Spleen (tissue), 11 donors: Measurements from ENCODE around the gene IGSF23. TPM values are rescaled to one million over a fixed set of nuclear protein-coding genes. Genes with fewer than 3 reads are reported as not detected.
"Not testable (repeated sequence)": the region's sequence is repeated elsewhere in the genome, so short reads cannot be mapped to it uniquely, and the experiment has no call there.

Experiments used
- DNase-seq: peaks from one replicate; pipeline ENCODE4 v3.0.0-alpha.2; 2020
- H3K27ac ChIP-seq, 8 donors: fragments of 200-600 bp; sonication (generic) in 7 of 8; 1 replicate in 4 of 8; 2 replicates in 4 of 8; pipeline versions ENCODE4 v1.5.0 to v1.8.0; 2016 to 2021; ENCODE audit warnings: inconsistent platforms in 4 of 8, mild to moderate bottlenecking in 4 of 8, moderate library complexity in 1 of 8
- H3K27me3 ChIP-seq, 7 donors: fragments of 200-600 bp; sonication (generic) in 6 of 7; replicated peaks in 1 of 7; 1 replicate in 4 of 7; 2 replicates in 3 of 7; pipeline versions ENCODE4 v1.5.0 to v1.8.0; 2016 to 2021; ENCODE audit warnings: inconsistent platforms in 3 of 7, mild to moderate bottlenecking in 1 of 7
- H3K36me3 ChIP-seq, 6 donors: fragments of 200-600 bp; sonication (generic) in 5 of 6; 1 replicate in 4 of 6; 2 replicates in 2 of 6; pipeline versions ENCODE4 v1.5.0 to v1.8.0; 2016 to 2021; ENCODE audit warnings: inconsistent platforms in 2 of 6
- H3K4me1 ChIP-seq, 6 donors: fragments of 200-600 bp; sonication (generic) in 5 of 6; 1 replicate in 3 of 6; 2 replicates in 3 of 6; pipeline versions ENCODE4 v1.5.0 to v1.8.0; 2016 to 2021; ENCODE audit warnings: inconsistent platforms in 3 of 6
- H3K4me3 ChIP-seq, 8 donors: fragments of 200-600 bp; sonication (generic) in 7 of 8; 1 replicate in 4 of 8; 2 replicates in 4 of 8; pipeline versions ENCODE4 v1.5.0 to v1.8.0; 2016 to 2021; ENCODE audit warnings: inconsistent platforms in 4 of 8, mild to moderate bottlenecking in 4 of 8, moderate library complexity in 2 of 8
- H3K9me3 ChIP-seq, 8 donors: fragments of 200-600 bp; sonication (generic) in 7 of 8; 1 replicate in 4 of 8; 2 replicates in 4 of 8; pipeline versions ENCODE4 v1.5.0 to v1.8.0; 2016 to 2021; ENCODE audit warnings: inconsistent platforms in 4 of 8
- CTCF ChIP-seq, 11 experiments: fragments of 200-600 bp in 7 of 11; fragments of 450-650 bp in 4 of 11; sonication (generic) in 4 of 11; IDR thresholded peaks in 8 of 11; conservative IDR thresholded peaks in 3 of 11; 1 replicate in 7 of 11; 2 replicates in 4 of 11; pipeline versions ENCODE4 v1.4.0 to v1.8.0; 2016 to 2021; ENCODE audit warnings: antibody characterized with exemption in 11 of 11, inconsistent platforms in 4 of 11, mild to moderate bottlenecking in 1 of 11
- POLR2A ChIP-seq, 3 donors: fragments of 450-650 bp; IDR thresholded peaks; one replicate each; pipeline ENCODE4 v1.5.1; 2017; ENCODE audit warnings: antibody characterized with exemption in 3 of 3, mild to moderate bottlenecking in 1 of 3
- POLR2AphosphoS5 ChIP-seq, 3 donors: sonication (generic); formaldehyde crosslinking; IDR thresholded peaks; one replicate each; pipeline ENCODE4 v1.5.1; 2017; ENCODE audit warnings: antibody characterized with exemption in 3 of 3
- WGBS, 5 donors: extraction: QIAGEN DNeasy Blood & Tissue Kit in 3 of 5; methylation state at CpG; one replicate each; pipeline versions ENCODE4 v1.1.5 to v1.1.7; 2013 to 2018; 5-methylcytosine and 5-hydroxymethylcytosine counted together
- intact Hi-C: fragments of 100-400 bp; cut with DNase I; formaldehyde crosslinking; loops from one replicate; pipeline ENCODE4 v1.15.0; 2023; ENCODE audit warnings: low total_unique reads
- polyA plus RNA-seq, 3 donors: library from polyadenylated mRNA; stranded (reverse); fragments of 200-250 nt; gene quantifications; one replicate each; pipeline ENCODE4 v1.2.1, GENCODE V29; 2013
- total RNA-seq, 7 donors: library from RNA; depleted of rRNA in 3 of 7; stranded (reverse); fragments of >200 nt in 3 of 7; fragmentation: NEBNext Ultra II Directional in 4 of 7; extraction: Animal tissue kit (Norgen Biotek cat#: 25700) in 4 of 7; gene quantifications; one replicate each; pipeline versions ENCODE4 v1.1.0 to v1.2.1, GENCODE V29; 2016 to 2021
- donor health status: healthy with polysubstance abuse.
- donor health status: DM: no; HTN: no; CAD: no; lungs with moderate emphysema.
- donor health status: DM: no; HTN: no; CAD: no.
- donor health status: Bipolar disorder and iron deficiency.
- donor health status: healthy.
- donor health status: DM: no; HTN: no; CAD: no.
- donor health status: DM: yes; HTN: yes; CAD: no.

Gene IGSF23
- total and polyA plus RNA-seq, 10 donors = not detected

GRCh38 chr19:44587963-44588770 is 25.2 kb upstream of the IGSF23 start:
- 56 to 72% (median 64%) methylated on average over 2 of the region's 2 CpGs for WGBS, 5 donors
- Histone ChIP-seq H3K9me3 (peaks cover 0 to 5% (median 0%) of the 10 kb centered on the region in 8 donors), H3K27ac (no peak overlapping the region), H3K27me3 (peaks cover 0 to 14% (median 0%) of the 10 kb centered on the region in 7 donors), H3K4me3 (no peak overlapping the region), H3K36me3 (no peaks in the 10 kb centered on the region), H3K4me1 (peaks cover 0 to 7% (median 2%) of the 10 kb centered on the region in 6 donors)
- no peak for DNase-seq
- TF ChIP-seq CTCF (IDR thresholded peaks at IDR 0.05 in 8 of 11, conservative IDR thresholded peaks at IDR 0.05 in 3 of 11) (no peak), POLR2AphosphoS5 (IDR thresholded peaks at IDR 0.05) (no peak)
- intact Hi-C loops = no loop called here

- H3K36me3 ChIP-seq = no peaks in the 10 kb centered on the region
- WGBS, 5 donors = 85 to 97% (median 91%) methylated on average over 3 of the region's 3 CpGs
- H3K27me3 ChIP-seq = peaks cover 0 to 8% (median 0%) of the 10 kb centered on the region in 7 donors
- no peak overlapping the region for H3K4me3 ChIP-seq
- H3K9me3 ChIP-seq = peaks cover 0 to 5% (median 0%) of the 10 kb centered on the region in 8 donors
- intact Hi-C loops = no loop called here
- no peak for TF ChIP-seq CTCF (IDR thresholded peaks at IDR 0.05 in 8 of 11, conservative IDR thresholded peaks at IDR 0.05 in 3 of 11)
- peaks cover 0 to 7% (median 2%) of the 10 kb centered on the region in 6 donors for H3K4me1 ChIP-seq
- no peak for DNase-seq
- H3K27ac ChIP-seq = no peak overlapping the region
These were observed 24.6 kb upstream of the IGSF23 start for GRCh38 chr19:44588771-44589112.

- H3K27me3 ChIP-seq = no peaks in the 10 kb centered on the region
- intact Hi-C loops = no loop called here
- H3K36me3 ChIP-seq = no peaks in the 10 kb centered on the region
- peaks cover 0 to 7% (median 2%) of the 10 kb centered on the region in 6 donors for H3K4me1 ChIP-seq
- 54 to 77% (median 64%) methylated on average over 9 of the region's 9 CpGs for WGBS, 5 donors
- DNase-seq = no peak
- H3K9me3 ChIP-seq = peaks cover 0 to 5% (median 0%) of the 10 kb centered on the region in 8 donors
- H3K4me3 ChIP-seq = no peak overlapping the region
- no peak overlapping the region for H3K27ac ChIP-seq
- TF ChIP-seq POLR2AphosphoS5 (IDR thresholded peaks at IDR 0.05) (no peak), POLR2A (IDR thresholded peaks at IDR 0.05) (no peak), CTCF (IDR thresholded peaks at IDR 0.05 in 8 of 11, conservative IDR thresholded peaks at IDR 0.05 in 3 of 11) (no peak)
These were observed 22.9 kb upstream of the IGSF23 start for GRCh38 chr19:44590245-44591059.

GRCh38 chr19:44591340-44591993 is 21.9 kb upstream of the IGSF23 start:
- WGBS, 5 donors = 85 to 93% (median 87%) methylated on average over 9 of the region's 9 CpGs
- H3K27me3 ChIP-seq, H3K4me1 ChIP-seq, H3K9me3 ChIP-seq, intact Hi-C loops, H3K36me3 ChIP-seq, H3K27ac ChIP-seq, DNase-seq, H3K4me3 ChIP-seq: not testable (repeated sequence)
